ENCODE measurements around the gene POP5. TPM values are rescaled to one million over a fixed set of nuclear protein-coding genes. Genes with fewer than 3 reads are reported as not detected.

The POP5 gene
- total and polyA plus RNA-seq, 8 donors = 10.5 to 66.7 (median 16.5) TPM

DNA sequence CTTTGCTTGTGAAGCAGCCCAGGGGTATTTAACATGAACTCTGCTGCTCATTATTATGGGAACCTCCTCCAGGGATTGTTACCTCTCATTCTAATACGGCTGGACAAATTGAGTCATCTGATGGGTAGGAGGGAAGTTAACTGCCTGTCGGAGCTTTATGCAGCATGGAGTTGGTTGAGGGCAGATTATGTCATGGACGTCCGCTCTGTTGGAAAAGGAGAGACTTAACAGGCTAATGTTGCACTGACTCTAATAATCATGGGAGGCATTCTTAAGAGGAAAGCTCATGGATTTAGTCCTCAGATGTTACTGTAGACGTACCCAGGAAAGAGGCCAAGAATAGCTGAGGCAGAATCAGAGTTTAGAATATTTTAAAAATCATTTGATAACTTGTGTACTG is 9.9 kb downstream of the POP5 start:
- Histone ChIP-seq H3K27ac (no peak overlapping the region), H3K4me3 (no peak overlapping the region)
- intact Hi-C loops (cut with DNase I) = no loop called here

DNA sequence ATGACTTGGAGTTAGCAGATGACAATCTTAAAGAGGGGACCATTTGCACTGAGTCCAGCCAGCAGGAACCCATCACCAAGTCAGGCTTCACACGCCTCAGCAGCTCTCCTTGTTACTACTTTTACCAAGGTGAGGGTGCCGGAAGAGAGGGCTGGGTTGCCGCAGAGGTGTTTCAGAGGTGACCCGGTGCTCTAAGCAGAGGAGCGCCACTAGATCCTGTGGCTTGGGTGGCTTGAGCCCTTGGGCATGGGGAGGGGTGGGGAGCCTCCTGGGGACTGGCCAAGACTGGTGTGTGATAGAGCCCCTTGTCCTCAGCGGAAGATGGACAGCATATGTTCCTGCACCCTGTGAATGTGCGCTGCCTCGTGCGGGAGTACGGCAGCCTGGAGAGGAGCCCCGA is 17.7 kb downstream of the POP5 start:
- H3K36me3 ChIP-seq = peaks cover 11 to 85% (median 44%) of the 10 kb centered on the region in 3 donors
- ATAC-seq (peak in 1 of 4 donors; percentile 16), DNase-seq (no peak)

More for the DNA sequence above, 9.9 kb downstream of the POP5 start:
- TF ChIP-seq, protein P1, sequence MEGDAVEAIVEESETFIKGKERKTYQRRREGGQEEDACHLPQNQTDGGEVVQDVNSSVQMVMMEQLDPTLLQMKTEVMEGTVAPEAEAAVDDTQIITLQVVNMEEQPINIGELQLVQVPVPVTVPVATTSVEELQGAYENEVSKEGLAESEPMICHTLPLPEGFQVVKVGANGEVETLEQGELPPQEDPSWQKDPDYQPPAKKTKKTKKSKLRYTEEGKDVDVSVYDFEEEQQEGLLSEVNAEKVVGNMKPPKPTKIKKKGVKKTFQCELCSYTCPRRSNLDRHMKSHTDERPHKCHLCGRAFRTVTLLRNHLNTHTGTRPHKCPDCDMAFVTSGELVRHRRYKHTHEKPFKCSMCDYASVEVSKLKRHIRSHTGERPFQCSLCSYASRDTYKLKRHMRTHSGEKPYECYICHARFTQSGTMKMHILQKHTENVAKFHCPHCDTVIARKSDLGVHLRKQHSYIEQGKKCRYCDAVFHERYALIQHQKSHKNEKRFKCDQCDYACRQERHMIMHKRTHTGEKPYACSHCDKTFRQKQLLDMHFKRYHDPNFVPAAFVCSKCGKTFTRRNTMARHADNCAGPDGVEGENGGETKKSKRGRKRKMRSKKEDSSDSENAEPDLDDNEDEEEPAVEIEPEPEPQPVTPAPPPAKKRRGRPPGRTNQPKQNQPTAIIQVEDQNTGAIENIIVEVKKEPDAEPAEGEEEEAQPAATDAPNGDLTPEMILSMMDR (IDR thresholded peaks at IDR 0.05) = no peak
- FAIRE-seq (no peak), DNase-seq (no peak), ATAC-seq (no peak)
- Histone ChIP-seq H3K36me3 (peaks cover 12 to 92% (median 48%) of the 10 kb centered on the region in 3 donors), H3K4me1 (no peaks in the 10 kb centered on the region), H3K27me3 (no peaks in the 10 kb centered on the region), H3K9me3 (no peaks in the 10 kb centered on the region)
- WGBS, 2 donors = 77% methylated on average over 5 of the region's 5 CpGs

GRCh38 chr12:120562906-120563305 is 18.3 kb downstream of the POP5 start:
- Histone ChIP-seq H3K4me3 (no peak overlapping the region), H3K27me3 (no peaks in the 10 kb centered on the region), H3K4me1 (no peaks in the 10 kb centered on the region), H3K9me3 (no peaks in the 10 kb centered on the region), H3K36me3 (peaks cover 11 to 87% (median 44%) of the 10 kb centered on the region in 3 donors), H3K27ac (no peak overlapping the region)
- ATAC-seq = no peak
- DNase-seq = no peak
- intact Hi-C loops (cut with DNase I) = no loop called here
- 84 to 85% methylated on average over 8 of the region's 8 CpGs for WGBS, 2 donors
- TF ChIP-seq, protein P1 (IDR thresholded peaks at IDR 0.05) = no peak
- FAIRE-seq = no peak

More for the DNA sequence above, 17.7 kb downstream of the POP5 start:
- Histone ChIP-seq H3K4me3 (no peak overlapping the region), H3K27me3 (no peaks in the 10 kb centered on the region), H3K27ac (no peak overlapping the region), H3K9me3 (no peaks in the 10 kb centered on the region), H3K4me1 (no peaks in the 10 kb centered on the region)
- 90 to 93% methylated on average over 11 of the region's 11 CpGs for WGBS, 2 donors
- intact Hi-C loops (cut with DNase I) = no loop called here
- TF ChIP-seq, protein P1 (IDR thresholded peaks at IDR 0.05) = no peak
- FAIRE-seq = no peak

- Histone ChIP-seq H3K4me3 (no peak overlapping the region), H3K27me3 (no peaks in the 10 kb centered on the region), H3K9me3 (no peaks in the 10 kb centered on the region), H3K4me1 (no peaks in the 10 kb centered on the region), H3K36me3 (peaks cover 4 to 72% (median 20%) of the 10 kb centered on the region in 3 donors), H3K27ac (no peak overlapping the region)
- ATAC-seq (no peak), FAIRE-seq (no peak), DNase-seq (no peak)
- intact Hi-C loops (cut with DNase I) = no loop called here
- 93 to 96% methylated on average over 2 of the region's 2 CpGs for WGBS, 2 donors
- TF ChIP-seq, protein P1 (IDR thresholded peaks at IDR 0.05) = no peak
These were observed 23.6 kb downstream of the POP5 start for GRCh38 chr12:120557589-120557988.

DNA sequence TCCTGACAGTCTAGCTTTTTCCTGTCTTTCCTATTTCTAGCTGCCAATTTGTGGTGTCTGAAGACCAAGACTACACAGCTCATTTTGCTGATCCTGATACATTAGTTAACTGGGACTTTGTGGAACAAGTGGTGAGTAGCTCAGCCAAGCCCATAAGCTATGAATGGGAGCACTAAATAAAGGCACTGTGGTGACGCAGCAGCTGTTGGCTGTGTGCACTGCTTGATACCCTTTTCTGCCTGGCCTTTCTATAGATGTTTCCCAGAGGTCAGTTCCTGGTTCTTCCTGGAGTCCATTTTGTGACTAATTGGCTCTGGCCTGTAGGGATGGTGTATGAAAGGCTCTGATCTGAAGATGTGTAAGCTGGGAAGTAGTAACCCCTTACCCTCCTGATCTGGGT is 26.5 kb downstream of the POP5 start:
- intact Hi-C loops (cut with DNase I) = no loop called here

More for the DNA sequence above, 26.5 kb downstream of the POP5 start:
- FAIRE-seq (no peak), ATAC-seq (no peak), DNase-seq (no peak)
- Histone ChIP-seq H3K4me3 (no peak overlapping the region), H3K36me3 (peaks cover 4 to 61% (median 13%) of the 10 kb centered on the region in 3 donors), H3K9me3 (no peaks in the 10 kb centered on the region), H3K4me1 (peaks cover 0 to 7% (median 2%) of the 10 kb centered on the region in 3 donors), H3K27ac (no peak overlapping the region), H3K27me3 (no peaks in the 10 kb centered on the region)
- TF ChIP-seq, protein P1 (IDR thresholded peaks at IDR 0.05) = no peak
- WGBS, 2 donors = 90 to 100% methylated on average over 1 of the region's 1 CpG
